ENCODE data around the gene LSAMP. TPM values are rescaled to one million over a fixed set of nuclear protein-coding genes. Genes with fewer than 3 reads are reported as not detected.

LSAMP gene
- total and polyA plus RNA-seq, 2 donors (not counting 3 experiments of a cell fraction or from before 2014, with no cell fraction given): not detected

DNA sequence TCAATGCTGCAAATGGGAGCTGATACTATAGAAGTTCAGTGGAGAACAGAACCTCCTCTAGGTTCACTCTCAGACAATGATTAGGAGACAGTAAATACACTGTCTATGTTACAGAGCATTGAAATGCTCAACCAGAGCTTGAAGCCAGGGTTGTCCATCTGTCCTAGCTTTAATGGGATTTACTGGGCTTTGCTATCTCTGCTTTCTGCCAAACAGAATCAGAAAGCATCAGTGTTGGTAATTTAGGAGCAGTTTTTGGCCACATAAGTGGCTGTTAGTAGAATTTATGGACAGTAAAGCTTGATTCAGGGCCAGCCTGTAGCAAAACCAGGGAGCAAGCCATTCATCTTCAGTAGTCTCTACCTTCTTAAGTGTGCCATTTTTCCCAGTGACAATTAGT lies 396.3 kb downstream of the LSAMP start:
- H3K4me1 ChIP-seq (ENCODE audit: control insufficient read depth, extremely low read depth, insufficient read depth, low read length): no peaks in the 10 kb centered on the region
- no peak for DNase-seq (ENCODE audit: low read depth, low spot score)
- no peak overlapping the region for H3K4me3 ChIP-seq (replicated peaks in 1 of 3; ENCODE audit: insufficient read depth in 1 of 3, low read depth in 1 of 3, low read length in 3 of 3)
- H3K9ac ChIP-seq (replicated peaks; ENCODE audit: extremely low read depth, insufficient read depth, low read length): no peak overlapping the region
- H3K9me1 ChIP-seq (replicated peaks; ENCODE audit: control insufficient read depth, extremely low read depth, insufficient read depth, low read length): no peaks in the 10 kb centered on the region
- FAIRE-seq: no peak
- no peak overlapping the region for H3K4me2 ChIP-seq (ENCODE audit: insufficient read depth, low read length)
- TF ChIP-seq FOS (IDR thresholded peaks at IDR 0.05; ENCODE audit: borderline replicate concordance, insufficient read depth, low read length): no peak
- no peak for TF ChIP-seq JUN (IDR thresholded peaks at IDR 0.05; ENCODE audit: borderline replicate concordance, insufficient read depth, insufficient read length, low read depth)
- TF ChIP-seq POLR2A (IDR thresholded peaks at IDR 0.05; ENCODE audit: low read depth, low read length): no peak
- no peak for TF ChIP-seq EZH2 (IDR thresholded peaks at IDR 0.05; ENCODE audit: borderline replicate concordance, low read depth, low read length, severe bottlenecking)
- TF ChIP-seq, protein P1, sequence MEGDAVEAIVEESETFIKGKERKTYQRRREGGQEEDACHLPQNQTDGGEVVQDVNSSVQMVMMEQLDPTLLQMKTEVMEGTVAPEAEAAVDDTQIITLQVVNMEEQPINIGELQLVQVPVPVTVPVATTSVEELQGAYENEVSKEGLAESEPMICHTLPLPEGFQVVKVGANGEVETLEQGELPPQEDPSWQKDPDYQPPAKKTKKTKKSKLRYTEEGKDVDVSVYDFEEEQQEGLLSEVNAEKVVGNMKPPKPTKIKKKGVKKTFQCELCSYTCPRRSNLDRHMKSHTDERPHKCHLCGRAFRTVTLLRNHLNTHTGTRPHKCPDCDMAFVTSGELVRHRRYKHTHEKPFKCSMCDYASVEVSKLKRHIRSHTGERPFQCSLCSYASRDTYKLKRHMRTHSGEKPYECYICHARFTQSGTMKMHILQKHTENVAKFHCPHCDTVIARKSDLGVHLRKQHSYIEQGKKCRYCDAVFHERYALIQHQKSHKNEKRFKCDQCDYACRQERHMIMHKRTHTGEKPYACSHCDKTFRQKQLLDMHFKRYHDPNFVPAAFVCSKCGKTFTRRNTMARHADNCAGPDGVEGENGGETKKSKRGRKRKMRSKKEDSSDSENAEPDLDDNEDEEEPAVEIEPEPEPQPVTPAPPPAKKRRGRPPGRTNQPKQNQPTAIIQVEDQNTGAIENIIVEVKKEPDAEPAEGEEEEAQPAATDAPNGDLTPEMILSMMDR (IDR thresholded peaks at IDR 0.05; ENCODE audit: extremely low read depth in 1 of 2, insufficient read depth in 1 of 2, low read depth in 1 of 2, low read length in 2 of 2): no peak
- no peak for TF ChIP-seq MAX (IDR thresholded peaks at IDR 0.05; ENCODE audit: insufficient read depth, insufficient read length)
- TF ChIP-seq POLR2AphosphoS5 (IDR thresholded peaks at IDR 0.05; ENCODE audit: insufficient read depth, low read depth, low read length): no peak
- no peak for TF ChIP-seq MYC (IDR thresholded peaks at IDR 0.05; ENCODE audit: low read depth, low read length)
- no peak for TF ChIP-seq GATA2 (IDR thresholded peaks at IDR 0.05; ENCODE audit: insufficient read depth, insufficient read length, low read depth, low read length)
- BruUV-seq (replicated peaks): no TSS peak
- H4K20me1 ChIP-seq (replicated peaks; ENCODE audit: control insufficient read depth, extremely low read depth, insufficient read depth, low read length): no peaks in the 10 kb centered on the region
- H3K79me2 ChIP-seq (ENCODE audit: control insufficient read depth, insufficient read depth, low read length): no peaks in the 10 kb centered on the region
- H3K27ac ChIP-seq (ENCODE audit: insufficient read depth, low read depth, low read length): no peak overlapping the region
- POLR2A ChIA-PET: no interaction called here
- H3K27me3 ChIP-seq (ENCODE audit: control insufficient read depth in 2 of 2, insufficient read depth in 2 of 2, low read length in 2 of 2): no peaks in the 10 kb centered on the region
- dilution Hi-C loops (cut with MboI; ENCODE audit: extremely low pct_ligation_motif_present, low sequenced_read_pairs): no loop called here
- H3K9me3 ChIP-seq (replicated peaks; ENCODE audit: control insufficient read depth, insufficient read depth, low read length): no peaks in the 10 kb centered on the region
- H2AFZ ChIP-seq (ENCODE audit: low read depth, low read length): no peak overlapping the region
- no peaks in the 10 kb centered on the region for H3K36me3 ChIP-seq (ENCODE audit: control insufficient read depth in 2 of 2, extremely low read depth in 1 of 2, insufficient read depth in 2 of 2, low read length in 2 of 2)
- intact Hi-C loops (cut with micrococcal nuclease): no loop called here
- CTCF ChIA-PET: no interaction called here
